Bronchial epithelial cell (primary cell): Measurements from ENCODE around the gene NEURL3. TPM values are rescaled to one million over a fixed set of nuclear protein-coding genes. Genes with fewer than 3 reads are reported as not detected.

Experiments
- DNase-seq: peaks from one replicate; pipeline ENCODE4 v3.0.0-alpha.2; 2010; ENCODE audit warnings: low read depth
- FAIRE-seq: peaks from 2 replicates; lab custom pipeline; 2011; peaks lifted over from hg19 to GRCh38; lab: Jason Lieb, UNC
- H3K27me3 ChIP-seq: 2 replicates; pipeline ENCODE4 v1.5.1; 2011; ENCODE audit warnings: low read length; ENCODE audit not compliant: control insufficient read depth, insufficient read depth
- H3K36me3 ChIP-seq: 2 replicates; pipeline ENCODE4 v1.5.1; 2011; ENCODE audit warnings: low read length; ENCODE audit not compliant: control insufficient read depth, insufficient read depth
- H3K4me3 ChIP-seq: 2 replicates; pipeline ENCODE4 v1.5.1; 2011; ENCODE audit warnings: mild to moderate bottlenecking, low read depth, low read length, control low read depth
- CTCF ChIP-seq: IDR thresholded peaks from 2 replicates; pipeline ENCODE4 v1.5.1; 2011; ENCODE audit warnings: mild to moderate bottlenecking, moderate library complexity, low read length, control low read depth, inconsistent platforms; ENCODE audit not compliant: insufficient read depth, severe bottlenecking
- total RNA-seq: library from RNA; depleted of rRNA; stranded (reverse); fragments of >200 nt; gene quantifications from 2 replicates; pipeline ENCODE4 v1.2.1, GENCODE V29; 2014

The NEURL3 gene
- total RNA-seq, 1 donor from 2014 or later: not detected

- H3K4me3 ChIP-seq: no peak overlapping the region
- DNase-seq: no peak
- no peaks in the 10 kb centered on the region for H3K36me3 ChIP-seq
- no peak for TF ChIP-seq CTCF
- no peaks in the 10 kb centered on the region for H3K27me3 ChIP-seq
- FAIRE-seq: no peak
Observed at GRCh38 chr2:96484091-96484490, 21.1 kb downstream of the NEURL3 start.

GRCh38 chr2:96477458-96477857, 27.7 kb downstream of the NEURL3 start:
- DNase-seq (no peak), FAIRE-seq (no peak)
- H3K27me3 ChIP-seq: no peaks in the 10 kb centered on the region
- H3K36me3 ChIP-seq: no peaks in the 10 kb centered on the region
- no peak overlapping the region for H3K4me3 ChIP-seq
- no peak for TF ChIP-seq CTCF

- Histone ChIP-seq H3K4me3 (no peak overlapping the region), H3K36me3 (no peaks in the 10 kb centered on the region), H3K27me3 (peaks cover 1% of the 10 kb centered on the region)
- DNase-seq (no peak), FAIRE-seq (no peak)
- TF ChIP-seq CTCF: no peak
Observed at GRCh38 chr2:96471772-96472171, 33.4 kb downstream of the NEURL3 start.

- H3K4me3 ChIP-seq: no peak overlapping the region
- H3K36me3 ChIP-seq: no peaks in the 10 kb centered on the region
- FAIRE-seq (no peak), DNase-seq (no peak)
- H3K27me3 ChIP-seq: peaks cover 1% of the 10 kb centered on the region
- peak; percentile 54 for TF ChIP-seq CTCF
Observed at GRCh38 chr2:96470636-96471035, 34.5 kb downstream of the NEURL3 start.

GRCh38 chr2:96470109-96470508, 35.0 kb downstream of the NEURL3 start:
- Histone ChIP-seq H3K27me3 (peaks cover 1% of the 10 kb centered on the region), H3K4me3 (no peak overlapping the region), H3K36me3 (no peaks in the 10 kb centered on the region)
- TF ChIP-seq CTCF: no peak
- no peak for DNase-seq
- FAIRE-seq: no peak

- no peak for DNase-seq
- Histone ChIP-seq H3K27me3 (peaks cover 1% of the 10 kb centered on the region), H3K4me3 (no peak overlapping the region), H3K36me3 (no peaks in the 10 kb centered on the region)
- FAIRE-seq: no peak
- TF ChIP-seq CTCF: no peak
Observed at GRCh38 chr2:96468904-96469303, 36.3 kb downstream of the NEURL3 start.
